ENCODE results near the gene HDAC4.

The HDAC4 gene

GRCh38 chr2:239160226-239161143 lies 240.3 kb downstream of the HDAC4 start:
- DNase-seq = no peak

- no peak for DNase-seq
Measured at GRCh38 chr2:239159476-239159911, 241.3 kb downstream of the HDAC4 start.

- no peak for DNase-seq
Measured at GRCh38 chr2:239158641-239159475, 242.0 kb downstream of the HDAC4 start.

GRCh38 chr2:239157771-239158170 lies 243.0 kb downstream of the HDAC4 start:
- DNase-seq = no peak

DNA sequence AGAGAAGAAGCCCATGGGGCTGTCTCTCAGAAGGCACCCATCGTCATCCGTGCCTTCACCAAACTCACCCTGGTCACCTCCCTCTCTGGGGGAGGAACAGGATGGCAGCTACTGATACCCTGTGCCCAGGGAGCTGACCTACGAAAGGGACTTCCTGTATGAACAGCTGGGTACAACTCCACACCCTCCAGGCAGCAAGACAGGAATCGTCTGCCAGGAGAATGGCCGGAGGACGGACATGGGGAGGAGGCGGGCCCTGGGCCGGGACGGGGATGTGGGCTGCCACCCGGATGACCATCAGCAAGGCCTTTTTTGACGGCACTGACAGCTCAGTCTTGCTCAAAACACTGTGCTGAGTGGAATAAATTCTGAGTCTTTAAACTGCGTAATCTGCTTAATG lies 243.6 kb downstream of the HDAC4 start:
- DNase-seq = no peak

- DNase-seq = no peak
Measured at GRCh38 chr2:239156516-239157265, 244.1 kb downstream of the HDAC4 start.

GRCh38 chr2:239155806-239156480 lies 244.9 kb downstream of the HDAC4 start:
- DNase-seq = no peak

- no peak for DNase-seq
Measured at GRCh38 chr2:239154971-239155805, 245.6 kb downstream of the HDAC4 start.

- DNase-seq = no peak
Measured at GRCh38 chr2:239153806-239154591, 246.8 kb downstream of the HDAC4 start.

DNA sequence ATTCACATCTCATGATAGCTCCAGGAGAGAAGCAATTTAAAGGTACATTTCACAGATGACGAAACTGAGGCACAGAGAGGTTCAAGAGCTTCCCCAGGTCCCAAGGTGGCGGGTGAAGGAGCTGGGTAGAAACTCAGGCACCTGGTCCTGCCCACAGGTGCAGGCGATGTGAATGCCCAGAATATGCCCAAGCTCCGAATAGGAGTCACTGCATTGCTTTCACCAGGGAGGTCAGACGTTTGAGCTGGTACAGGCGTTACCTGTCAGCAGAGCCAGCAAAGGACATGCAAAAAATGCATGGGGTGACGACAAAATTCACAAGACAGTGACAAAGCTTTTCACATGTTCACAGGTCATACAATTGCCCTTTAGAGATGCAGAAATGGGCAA lies 247.9 kb downstream of the HDAC4 start:
- DNase-seq = no peak

DNA sequence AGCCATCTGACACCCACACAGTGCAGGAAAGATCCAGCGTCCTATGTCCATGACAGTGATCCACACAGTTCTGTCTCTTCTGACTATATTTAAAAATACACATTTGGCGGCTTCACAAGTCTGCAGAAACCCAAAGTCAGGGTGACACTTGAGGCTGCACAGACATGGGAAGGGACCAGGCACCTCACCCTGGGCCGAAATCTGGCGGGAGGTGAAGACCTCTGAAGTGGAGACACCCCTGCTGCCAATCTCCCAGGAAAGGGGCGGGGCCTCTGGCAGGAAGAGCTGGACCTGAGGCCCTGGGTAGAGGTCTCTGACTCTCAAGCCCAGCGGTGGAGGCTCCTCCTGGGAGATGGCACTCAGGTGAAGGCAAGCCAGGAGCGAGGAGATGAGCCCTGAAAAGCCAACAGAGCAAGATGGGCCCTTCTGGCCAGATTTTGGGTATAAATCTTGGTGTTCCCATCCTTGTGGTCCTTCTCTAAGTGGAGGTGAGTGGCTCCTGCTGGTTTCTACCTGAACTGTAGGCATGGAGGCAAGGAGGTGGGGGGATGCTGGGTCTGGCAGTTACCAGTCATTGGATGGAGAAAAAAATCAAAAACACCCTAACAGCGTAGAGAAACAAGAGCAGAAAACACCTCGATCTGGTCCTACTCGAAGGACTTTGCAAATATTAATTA lies 248.4 kb downstream of the HDAC4 start:
- DNase-seq = no peak

GRCh38 chr2:239151201-239152131 lies 249.4 kb downstream of the HDAC4 start:
- DNase-seq = no peak

DNA sequence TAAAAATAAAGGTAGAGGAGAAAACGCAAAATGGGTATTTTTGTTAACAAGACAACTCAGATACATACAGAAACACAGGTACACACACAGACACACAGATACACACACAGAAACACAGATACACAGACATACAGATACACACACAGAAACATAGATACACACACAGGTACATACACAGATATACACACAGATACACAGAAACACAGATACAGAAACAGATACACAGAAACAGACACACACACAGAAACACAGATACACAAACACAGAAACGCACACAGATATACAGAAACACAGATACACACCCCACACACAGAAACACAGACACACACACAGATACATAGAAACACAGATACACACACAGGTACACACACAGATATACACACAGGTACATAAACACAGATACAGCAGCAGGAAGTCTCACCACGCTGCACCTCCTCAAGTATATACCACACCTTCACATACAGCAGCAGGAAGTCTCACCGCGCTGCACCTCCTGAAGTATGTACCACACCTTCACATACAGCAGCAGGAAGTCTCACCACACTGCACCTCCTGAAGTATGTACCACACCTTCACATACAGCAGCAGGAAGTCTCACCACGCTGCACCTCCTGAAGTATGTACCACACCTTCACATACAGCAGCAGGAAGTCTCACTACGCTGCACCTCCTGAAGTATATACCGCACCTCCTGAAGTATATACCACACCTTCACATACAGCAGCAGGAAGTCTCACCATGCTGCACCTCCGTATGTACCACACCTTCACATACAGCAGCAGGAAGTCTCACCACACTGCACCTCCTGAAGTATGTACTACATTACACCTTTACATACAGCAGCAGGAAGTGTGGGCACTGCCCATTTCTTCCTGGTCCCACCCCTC lies 250.5 kb downstream of the HDAC4 start:
- DNase-seq = no peak

DNA sequence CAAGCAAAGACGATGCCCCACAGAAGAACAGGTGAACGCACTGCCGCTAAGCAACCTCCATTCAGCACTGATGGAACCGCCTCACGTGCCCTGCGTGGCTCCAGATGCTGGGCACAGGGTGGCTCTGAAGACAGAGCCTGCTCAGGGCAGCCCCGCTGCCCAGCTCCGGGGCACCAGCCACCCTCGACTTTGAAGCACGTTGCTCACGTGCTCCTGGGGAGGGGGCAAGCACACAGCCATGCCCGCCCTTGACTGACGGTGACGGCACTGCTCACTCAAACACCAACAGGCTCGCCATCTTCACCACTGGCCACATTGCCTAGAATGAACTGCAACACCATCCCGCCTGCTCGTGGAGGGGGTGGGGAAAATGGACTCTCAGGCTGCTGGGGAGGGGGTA lies 251.3 kb downstream of the HDAC4 start:
- DNase-seq = no peak

- no peak for DNase-seq
Measured at GRCh38 chr2:239148495-239149200, 252.2 kb downstream of the HDAC4 start.

GRCh38 chr2:239147376-239147775 lies 253.4 kb downstream of the HDAC4 start:
- DNase-seq = no peak

GRCh38 chr2:239146741-239147181 lies 254.1 kb downstream of the HDAC4 start:
- DNase-seq = no peak
